Loucy (cell line): ENCODE measurements around the gene SPRR2B.

Experiments
- H2AFZ ChIP-seq: fragments of 200-600 bp; sonication (generic); 2 replicates; pipeline ENCODE4 v1.6.0; 2016; ENCODE audit warnings: antibody characterized with exemption, mild to moderate bottlenecking, low read length, moderate library complexity
- H3F3A ChIP-seq: fragments of 200-600 bp; 2 replicates; pipeline ENCODE4 v1.6.0; 2016; ENCODE audit warnings: antibody characterized with exemption, low read depth, mild to moderate bottlenecking
- H3K27me3 ChIP-seq: fragments of 200-600 bp; sonication (generic); 2 replicates; pipeline ENCODE4 v1.6.1; 2014; ENCODE audit warnings: low read length, mild to moderate bottlenecking; ENCODE audit not compliant: insufficient read depth, poor library complexity, severe bottlenecking
- H3K36me3 ChIP-seq: fragments of 200-600 bp; sonication (generic); 2 replicates; pipeline ENCODE4 v1.6.1; 2016; ENCODE audit warnings: low read length; ENCODE audit not compliant: insufficient read depth
- H3K4me1 ChIP-seq: fragments of 200-600 bp; sonication (generic); 2 replicates; pipeline ENCODE4 v1.5.1; 2014; ENCODE audit warnings: low read length, mild to moderate bottlenecking; ENCODE audit not compliant: insufficient read depth, poor library complexity, severe bottlenecking
- H3K4me2 ChIP-seq: fragments of 200-600 bp; sonication (generic); 2 replicates; pipeline ENCODE4 v1.6.0; 2014; ENCODE audit warnings: antibody characterized with exemption, low read length, low read depth, mild to moderate bottlenecking; ENCODE audit not compliant: poor library complexity, severe bottlenecking
- H3K4me3 ChIP-seq: fragments of 200-600 bp; sonication (generic); 2 replicates; pipeline ENCODE4 v1.5.1; 2014; ENCODE audit warnings: low read length, mild to moderate bottlenecking, mixed read lengths; ENCODE audit not compliant: poor library complexity, severe bottlenecking
- H3K79me2 ChIP-seq: fragments of 200-600 bp; sonication (generic); 2 replicates; pipeline ENCODE4 v1.6.1; 2014; ENCODE audit warnings: low read length; ENCODE audit not compliant: insufficient read depth
- H3K9ac ChIP-seq: fragments of 200-600 bp; sonication (generic); 2 replicates; pipeline ENCODE4 v1.6.0; 2014; ENCODE audit warnings: mild to moderate bottlenecking, low read depth, low read length, moderate library complexity; ENCODE audit not compliant: poor library complexity, severe bottlenecking
- H3K9me2 ChIP-seq: fragments of 200-600 bp; sonication (generic); replicated peaks from 2 replicates; pipeline ENCODE4 v1.6.1; 2016; ENCODE audit warnings: low read depth, low read length, mixed read lengths
- H3K9me3 ChIP-seq: fragments of 200-600 bp; sonication (generic); 2 replicates; pipeline ENCODE4 v1.6.1; 2014; ENCODE audit warnings: mild to moderate bottlenecking, antibody characterized with exemption, low read length, low read depth; ENCODE audit not compliant: insufficient read depth
- H4K20me1 ChIP-seq: fragments of 200-600 bp; sonication (generic); 2 replicates; pipeline ENCODE4 v1.6.0; 2014; ENCODE audit warnings: antibody characterized with exemption, low read length, mild to moderate bottlenecking; ENCODE audit not compliant: insufficient read depth, poor library complexity, severe bottlenecking
- EZH2phosphoT487 ChIP-seq: fragments of 200-600 bp; IDR thresholded peaks from 2 replicates; pipeline ENCODE4 v1.6.1; 2018; ENCODE audit warnings: antibody characterized with exemption, mild to moderate bottlenecking, moderate library complexity, borderline replicate concordance
- TF ChIP-seq, protein P1 (sequence below): fragments of 200-600 bp; sonication (generic); conservative IDR thresholded peaks from 2 replicates; pipeline ENCODE4 v1.5.1; 2014; ENCODE audit warnings: mild to moderate bottlenecking, antibody characterized with exemption, low read length

The SPRR2B gene

DNA sequence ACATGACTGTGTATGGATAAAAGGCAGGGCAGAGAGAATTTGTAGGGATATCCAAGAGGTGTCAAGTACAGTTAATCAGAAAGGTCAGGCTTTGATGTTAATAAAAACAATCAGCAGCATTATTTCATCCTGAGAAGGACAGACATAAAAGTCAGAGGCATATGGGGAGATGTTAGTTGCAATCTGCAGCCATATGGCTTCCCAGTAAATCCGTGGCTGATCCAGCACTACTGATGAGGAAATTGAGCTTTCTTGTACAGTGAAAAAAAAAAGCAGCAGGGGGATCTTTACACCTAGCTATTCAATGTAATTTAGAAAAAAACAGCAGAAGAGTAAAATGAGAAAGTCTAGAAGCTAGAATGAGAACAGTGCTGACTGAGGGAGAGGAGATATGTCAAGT is 42.6 kb downstream of the SPRR2B start:
- Histone ChIP-seq H3K9me3 (no peaks in the 10 kb centered on the region), H3K27me3 (no peaks in the 10 kb centered on the region), H3K4me3 (no peak overlapping the region), H3K4me1 (no peaks in the 10 kb centered on the region), H3K4me2 (no peak overlapping the region), H3K9ac (no peak overlapping the region), H4K20me1 (no peaks in the 10 kb centered on the region), H3F3A (no peaks in the 10 kb centered on the region), H3K9me2 (no peaks in the 10 kb centered on the region), H3K79me2 (no peaks in the 10 kb centered on the region), H2AFZ (no peak overlapping the region), H3K36me3 (no peaks in the 10 kb centered on the region)
- TF ChIP-seq, protein P1, sequence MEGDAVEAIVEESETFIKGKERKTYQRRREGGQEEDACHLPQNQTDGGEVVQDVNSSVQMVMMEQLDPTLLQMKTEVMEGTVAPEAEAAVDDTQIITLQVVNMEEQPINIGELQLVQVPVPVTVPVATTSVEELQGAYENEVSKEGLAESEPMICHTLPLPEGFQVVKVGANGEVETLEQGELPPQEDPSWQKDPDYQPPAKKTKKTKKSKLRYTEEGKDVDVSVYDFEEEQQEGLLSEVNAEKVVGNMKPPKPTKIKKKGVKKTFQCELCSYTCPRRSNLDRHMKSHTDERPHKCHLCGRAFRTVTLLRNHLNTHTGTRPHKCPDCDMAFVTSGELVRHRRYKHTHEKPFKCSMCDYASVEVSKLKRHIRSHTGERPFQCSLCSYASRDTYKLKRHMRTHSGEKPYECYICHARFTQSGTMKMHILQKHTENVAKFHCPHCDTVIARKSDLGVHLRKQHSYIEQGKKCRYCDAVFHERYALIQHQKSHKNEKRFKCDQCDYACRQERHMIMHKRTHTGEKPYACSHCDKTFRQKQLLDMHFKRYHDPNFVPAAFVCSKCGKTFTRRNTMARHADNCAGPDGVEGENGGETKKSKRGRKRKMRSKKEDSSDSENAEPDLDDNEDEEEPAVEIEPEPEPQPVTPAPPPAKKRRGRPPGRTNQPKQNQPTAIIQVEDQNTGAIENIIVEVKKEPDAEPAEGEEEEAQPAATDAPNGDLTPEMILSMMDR = no peak
- TF ChIP-seq EZH2phosphoT487 = no peak

DNA sequence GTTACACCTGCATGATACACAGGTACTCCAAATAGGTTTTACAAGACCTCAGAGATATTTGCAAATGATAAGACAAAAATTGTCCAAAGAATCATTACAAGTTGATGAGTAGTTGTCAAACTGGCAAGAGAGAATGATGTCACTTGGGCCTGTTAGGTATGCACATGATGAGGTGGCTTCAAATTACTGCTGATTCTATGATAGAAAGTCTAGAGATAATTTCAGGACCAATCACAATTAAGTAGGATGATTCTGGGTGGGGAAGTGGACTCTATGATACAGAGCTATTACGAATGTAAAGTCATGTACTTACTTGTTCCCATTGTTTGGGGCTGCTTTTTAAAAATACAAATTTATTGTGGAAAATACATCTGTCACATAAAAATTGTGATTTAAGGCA is 45.6 kb downstream of the SPRR2B start:
- no peaks in the 10 kb centered on the region for H3K9me2 ChIP-seq
- no peak for TF ChIP-seq EZH2phosphoT487
- TF ChIP-seq, protein P1 = no peak
- no peak overlapping the region for H2AFZ ChIP-seq
- no peaks in the 10 kb centered on the region for H4K20me1 ChIP-seq
- no peaks in the 10 kb centered on the region for H3K4me1 ChIP-seq
- H3K79me2 ChIP-seq = no peaks in the 10 kb centered on the region
- no peaks in the 10 kb centered on the region for H3K27me3 ChIP-seq
- H3F3A ChIP-seq = no peaks in the 10 kb centered on the region
- no peak overlapping the region for H3K9ac ChIP-seq
- H3K4me3 ChIP-seq = no peak overlapping the region
- H3K9me3 ChIP-seq = no peaks in the 10 kb centered on the region
- no peak overlapping the region for H3K4me2 ChIP-seq
- no peaks in the 10 kb centered on the region for H3K36me3 ChIP-seq

DNA sequence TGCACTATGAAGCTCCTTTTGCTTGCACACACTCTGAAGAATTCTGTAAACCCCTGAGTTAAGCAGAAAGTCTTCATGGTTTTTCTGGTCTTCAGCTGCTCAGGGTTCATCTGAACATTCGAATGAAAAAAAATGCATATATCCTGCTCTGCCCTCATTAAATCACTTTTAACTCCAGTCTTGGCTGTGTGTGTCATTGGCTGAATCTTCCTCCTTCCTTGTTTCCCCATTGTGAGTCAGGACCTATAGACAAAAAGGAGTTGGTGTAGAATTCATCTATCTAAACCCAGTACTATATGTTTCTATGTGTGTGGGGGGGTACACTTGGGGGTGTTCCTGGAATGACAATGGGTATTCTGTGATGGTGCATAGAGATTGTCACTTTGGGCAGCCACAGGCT is 47.0 kb downstream of the SPRR2B start:
- Histone ChIP-seq H3K9me3 (no peaks in the 10 kb centered on the region), H3K9me2 (no peaks in the 10 kb centered on the region), H2AFZ (no peak overlapping the region), H3K4me2 (no peak overlapping the region), H4K20me1 (no peaks in the 10 kb centered on the region), H3F3A (no peaks in the 10 kb centered on the region), H3K4me1 (no peaks in the 10 kb centered on the region), H3K27me3 (no peaks in the 10 kb centered on the region), H3K9ac (no peak overlapping the region), H3K79me2 (no peaks in the 10 kb centered on the region), H3K36me3 (no peaks in the 10 kb centered on the region), H3K4me3 (no peak overlapping the region)
- no peak for TF ChIP-seq EZH2phosphoT487
- TF ChIP-seq, protein P1 = no peak
